Glomerular visceral epithelial cell (primary cell): Measurements from ENCODE around the gene NDFIP1.
A peak's percentile ranks its signal among the peaks of the same experiment; 100 is the strongest.

Experiments used
- DNase-seq: peaks from one replicate; pipeline ENCODE4 v3.0.0-alpha.2; 2016; ENCODE audit errors: extremely low spot score

The NDFIP1 gene

GRCh38 chr5:142189813-142190212 is 81.2 kb downstream of the NDFIP1 start:
- no peak for DNase-seq

GRCh38 chr5:142191776-142192175 is 83.2 kb downstream of the NDFIP1 start:
- DNase-seq, result no peak

GRCh38 chr5:142192286-142193113 is 83.9 kb downstream of the NDFIP1 start:
- DNase-seq, result no peak

- no peak for DNase-seq
Measured at GRCh38 chr5:142193114-142193428, 84.5 kb downstream of the NDFIP1 start.

GRCh38 chr5:142197098-142197497 is 88.5 kb downstream of the NDFIP1 start:
- peak; percentile 18 for DNase-seq

- no peak for DNase-seq
Measured at GRCh38 chr5:142197781-142198180, 89.2 kb downstream of the NDFIP1 start.

GRCh38 chr5:142199388-142199787 is 90.8 kb downstream of the NDFIP1 start:
- no peak for DNase-seq

GRCh38 chr5:142200387-142200786 is 91.8 kb downstream of the NDFIP1 start:
- no peak for DNase-seq

GRCh38 chr5:142201471-142201887 is 92.9 kb downstream of the NDFIP1 start:
- peak; percentile 75 for DNase-seq

- DNase-seq, result peak; percentile 47
Measured at GRCh38 chr5:142202282-142202681, 93.7 kb downstream of the NDFIP1 start.
